ENCODE data around the gene ZMAT2. TPM values are rescaled to one million over a fixed set of nuclear protein-coding genes. Genes with fewer than 3 reads are reported as not detected.
A peak's percentile ranks its signal among the peaks of the same experiment; 100 is the strongest.
"Not testable (repeated sequence)": the region's sequence is repeated elsewhere in the genome, so short reads cannot be mapped to it uniquely, and the experiment has no call there.

ZMAT2 gene
- 47.1 TPM for total RNA-seq

- DNase-seq = peak; percentile 93
Measured at GRCh38 chr5:140700177-140701144, at the start of gene ZMAT2. TSS of gene ZMAT2 (plus strand) at chr5:140700447. CDS start at chr5:140700461, 14 bp downstream.

DNA sequence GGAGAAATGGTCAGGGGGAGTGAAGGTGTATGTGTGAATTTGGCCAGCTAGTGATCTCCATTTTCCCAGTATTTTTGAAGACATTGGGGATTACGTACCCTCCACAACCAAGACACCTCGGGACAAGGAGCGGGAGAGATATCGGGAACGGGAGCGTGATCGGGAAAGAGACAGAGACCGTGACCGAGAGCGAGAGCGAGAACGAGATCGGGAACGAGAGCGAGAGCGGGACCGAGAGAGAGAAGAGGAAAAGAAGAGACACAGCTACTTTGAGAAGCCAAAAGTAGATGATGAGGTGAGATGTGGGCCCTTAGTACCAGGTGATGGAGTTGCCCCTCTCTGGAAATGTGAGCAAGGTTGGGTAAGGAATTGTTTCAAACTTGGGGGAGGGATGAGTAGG lies 41.4 kb upstream of the ZMAT2 start:
- no peak for DNase-seq

DNA sequence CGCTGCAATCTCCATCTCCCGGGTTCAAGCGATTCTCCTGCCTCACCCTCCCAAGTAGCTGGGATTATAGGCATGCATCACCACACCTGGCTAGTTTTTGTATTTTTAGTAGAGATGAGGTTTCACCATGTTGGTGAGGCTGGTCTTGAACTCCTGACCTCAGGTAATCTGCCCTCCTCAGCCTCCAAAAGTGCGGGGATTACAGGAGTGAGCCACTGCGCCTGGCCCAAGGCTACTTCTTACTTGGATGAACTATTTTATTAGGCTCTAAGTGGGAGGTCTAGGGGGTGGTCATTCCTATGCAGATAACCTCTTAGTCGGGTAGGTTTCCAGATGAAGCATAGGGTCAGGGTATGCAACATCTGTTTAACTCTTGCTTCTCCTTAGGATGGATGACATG lies 39.9 kb upstream of the ZMAT2 start:
- DNase-seq = not testable (repeated sequence)

- DNase-seq = no peak
Measured at GRCh38 chr5:140664030-140664358, 36.3 kb upstream of the ZMAT2 start.

DNA sequence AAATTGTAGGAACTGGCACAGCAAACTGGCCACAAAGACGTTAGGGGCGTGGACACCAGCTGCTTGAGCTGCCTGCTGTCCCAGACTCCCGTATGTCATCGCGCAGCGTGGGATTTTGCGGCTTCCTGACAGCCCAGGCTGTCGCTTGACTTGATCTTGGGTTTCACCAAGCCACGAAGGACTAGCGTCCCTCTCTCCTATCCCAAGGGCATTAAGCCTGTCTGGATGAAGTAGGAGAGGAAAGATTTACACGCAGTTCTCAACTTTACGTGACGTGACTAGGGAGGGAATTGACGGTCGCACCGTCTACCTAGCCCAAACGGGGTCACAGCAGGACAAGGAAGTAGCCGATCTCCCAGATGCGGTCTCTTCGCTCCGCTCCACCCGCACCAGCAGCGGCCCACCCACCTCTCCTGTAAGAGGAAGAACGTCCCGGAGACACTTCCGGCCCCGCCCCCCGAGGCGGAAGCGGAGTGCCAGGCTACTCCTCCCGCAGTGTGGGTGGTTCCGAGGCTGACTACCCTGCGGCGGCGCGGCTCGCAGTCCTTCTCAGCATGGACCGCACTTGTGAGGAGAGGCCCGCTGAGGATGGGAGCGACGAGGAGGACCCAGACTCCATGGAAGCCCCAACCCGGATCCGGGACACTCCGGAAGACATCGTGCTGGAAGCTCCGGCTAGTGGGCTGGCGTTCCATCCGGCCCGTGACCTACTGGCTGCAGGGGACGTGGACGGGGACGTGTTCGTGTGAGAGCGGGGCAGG lies 35.7 kb upstream of the ZMAT2 start, which contains the start of gene WDR55:
TSS of gene WDR55 (plus strand) at position 546 of the 761 bp plus-strand sequence. CDS start at position 555, 9 bp downstream.
- DNase-seq = peak; percentile 91

DNA sequence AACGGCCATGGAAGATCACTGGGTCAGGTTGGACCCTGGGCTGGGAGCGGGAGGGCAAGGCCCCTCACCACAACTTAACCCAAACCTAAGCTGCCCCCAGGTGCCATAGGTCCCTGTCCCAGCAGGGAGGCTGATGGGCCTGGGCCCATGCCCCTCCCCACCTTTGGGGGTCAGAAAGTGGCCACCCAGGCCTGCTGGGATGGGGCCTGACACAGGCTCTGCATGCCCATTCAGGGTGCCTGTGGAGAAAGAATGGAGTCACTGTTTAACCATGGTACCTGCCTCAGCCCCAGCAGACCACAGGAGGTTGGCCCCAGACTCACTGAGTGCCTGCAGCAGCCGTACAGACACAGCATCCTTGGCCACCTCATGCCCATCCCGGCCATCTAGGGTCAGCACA lies 29.2 kb upstream of the ZMAT2 start:
- DNase-seq = not testable (repeated sequence)

DNA sequence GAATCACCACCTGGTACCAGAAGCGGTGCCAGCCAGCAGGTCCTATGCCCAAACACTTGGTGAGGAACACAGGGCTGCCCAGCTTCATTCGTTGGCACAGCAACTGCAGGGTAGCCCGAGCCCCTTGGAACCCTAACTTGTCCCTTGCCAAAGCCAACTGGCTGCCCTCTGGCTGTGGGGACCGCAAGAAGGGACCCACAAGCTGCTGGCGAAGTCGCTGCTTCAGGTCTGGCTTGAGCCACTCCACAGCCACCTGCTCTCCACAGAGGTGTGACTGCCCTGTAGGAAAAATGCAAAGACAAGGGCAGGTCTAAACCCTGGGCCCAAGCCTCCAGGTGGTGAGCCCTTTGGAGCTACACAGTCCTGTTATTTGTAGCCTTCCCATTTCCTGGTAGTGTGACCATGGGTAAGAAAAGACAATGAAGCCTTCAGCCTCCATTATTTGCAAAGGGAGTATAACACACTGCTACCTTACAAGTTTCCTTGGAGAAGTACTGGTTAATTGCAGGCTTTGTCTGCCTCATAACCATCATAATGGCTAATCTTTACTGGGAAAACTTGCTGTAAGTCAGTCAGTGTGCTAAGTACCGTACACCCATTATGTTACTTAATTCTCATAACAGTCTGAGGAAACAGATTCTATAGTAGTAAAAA lies 28.6 kb upstream of the ZMAT2 start:
- DNase-seq = no peak

GRCh38 chr5:140672455-140673186 lies 27.6 kb upstream of the ZMAT2 start:
- no peak for DNase-seq

GRCh38 chr5:140673187-140673976 lies 26.9 kb upstream of the ZMAT2 start, which contains the start of gene DND1:
TSS of gene DND1 (minus strand) at chr5:140673576. CDS start at chr5:140673542, 34 bp downstream.
- DNase-seq = no peak

- no peak for DNase-seq
Measured at GRCh38 chr5:140674211-140674610, 26.0 kb upstream of the ZMAT2 start.

- DNase-seq = no peak
Measured at GRCh38 chr5:140674629-140675028, 25.6 kb upstream of the ZMAT2 start.

DNA sequence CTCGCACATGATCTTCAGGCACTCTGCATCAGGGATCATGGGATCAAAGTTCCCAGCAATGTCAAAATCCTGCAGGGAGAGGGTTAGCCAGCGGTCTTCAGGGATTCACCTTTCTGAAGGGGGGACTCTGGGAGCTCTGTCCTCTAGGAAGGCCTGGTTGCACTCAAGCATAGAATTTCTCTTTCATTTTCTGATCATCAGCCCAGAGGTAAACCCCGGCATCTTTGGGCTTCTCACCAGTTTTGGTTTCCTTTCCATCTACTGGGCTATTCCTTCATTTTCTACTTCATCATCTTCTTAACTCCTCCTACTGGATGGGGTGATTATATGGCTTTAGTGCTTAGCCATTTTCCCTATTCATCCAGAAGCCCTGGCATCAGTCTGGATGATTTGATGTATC lies 22.3 kb upstream of the ZMAT2 start:
- no peak for DNase-seq

DNA sequence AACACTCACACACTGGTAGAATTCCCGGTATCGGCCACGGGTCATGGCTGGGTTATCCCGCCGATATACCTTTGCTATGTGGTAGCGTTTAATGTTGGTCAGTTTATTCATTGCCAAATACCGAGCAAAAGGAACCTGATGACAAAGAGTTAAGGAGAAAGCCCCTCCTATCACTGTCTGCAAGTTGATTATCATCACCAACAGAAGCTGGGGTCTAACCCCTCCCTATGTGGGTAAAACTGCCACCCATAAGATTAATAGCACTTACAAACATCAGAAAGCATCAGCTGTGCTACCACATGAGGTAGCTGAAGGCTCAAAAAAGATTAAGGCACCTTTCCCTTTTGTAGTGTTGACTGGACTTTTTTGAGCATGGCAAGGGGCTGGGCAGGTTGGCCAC lies 21.3 kb upstream of the ZMAT2 start:
- DNase-seq = no peak

DNA sequence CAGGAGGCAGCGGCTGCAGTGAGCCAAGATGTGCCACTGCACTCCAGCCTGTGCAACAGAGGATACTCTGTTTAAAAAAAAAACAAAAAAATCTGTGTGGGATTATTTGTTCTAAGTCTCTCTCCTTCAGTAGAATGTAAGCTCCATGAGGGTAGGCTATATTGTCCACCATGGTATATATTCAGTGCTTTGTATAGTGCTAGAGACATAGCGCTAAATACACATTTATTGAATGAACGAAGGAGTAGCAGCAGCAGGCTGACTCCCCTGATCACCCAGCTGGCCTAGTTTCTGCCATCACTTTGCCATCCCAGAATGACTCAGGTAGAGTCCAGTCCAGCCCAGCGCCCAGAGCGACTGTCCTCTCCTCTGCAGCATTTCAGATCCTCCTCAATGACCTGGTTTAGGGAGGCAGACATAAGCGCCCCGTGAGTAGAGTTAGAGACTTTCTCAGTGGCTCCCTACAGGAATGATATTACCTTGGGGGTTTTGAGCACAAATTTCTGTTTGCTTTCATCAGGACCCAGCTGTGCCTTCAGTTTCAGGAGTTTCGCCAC lies 9.8 kb upstream of the ZMAT2 start:
- no peak for DNase-seq

DNA sequence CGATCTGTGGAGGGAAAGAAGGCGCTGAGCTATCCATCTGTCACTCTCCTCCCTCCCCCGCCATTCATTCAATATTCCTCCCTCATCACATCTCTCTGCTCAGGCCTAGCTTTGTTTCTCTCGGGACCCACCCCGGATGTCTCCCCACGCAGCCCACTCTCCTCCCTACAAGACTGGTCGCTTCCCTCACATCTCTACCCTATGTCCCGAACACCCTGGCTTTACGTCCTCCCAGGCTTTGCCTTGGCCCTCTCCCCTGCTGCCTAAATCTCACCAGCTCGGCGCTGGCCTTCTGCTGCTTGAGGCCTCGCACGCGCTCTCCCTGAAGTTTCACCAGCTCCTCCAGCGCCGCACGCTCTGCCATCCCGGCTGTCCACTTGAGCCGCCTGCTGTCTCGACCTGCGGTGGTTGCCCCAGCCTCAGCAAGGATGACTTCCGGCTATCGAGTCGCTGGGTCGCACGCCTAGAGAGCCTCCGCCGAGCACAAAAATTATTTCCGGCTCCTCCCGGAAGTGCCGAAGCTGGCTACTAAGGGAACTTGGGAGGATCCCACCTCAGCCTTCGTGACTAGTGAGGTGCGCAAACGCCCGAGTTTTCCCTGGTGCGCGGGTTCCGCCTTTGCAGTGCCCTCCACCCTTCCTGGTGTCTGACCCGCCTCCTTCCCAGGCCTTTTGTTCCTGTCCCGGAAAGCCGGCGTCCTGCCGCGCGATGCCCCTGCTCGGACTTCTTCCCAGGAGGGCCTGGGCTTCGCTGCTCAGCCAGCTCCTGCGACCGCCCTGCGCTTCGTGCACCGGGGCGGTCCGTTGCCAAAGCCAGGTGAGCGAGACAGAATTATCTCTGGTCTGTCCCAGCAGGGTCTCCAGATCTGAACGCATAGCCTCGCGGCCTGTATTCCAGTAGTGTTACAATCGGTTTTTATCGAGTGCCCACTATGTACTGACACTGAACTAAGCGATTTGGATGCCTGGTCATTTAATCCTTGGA lies 9.0 kb upstream of the ZMAT2 start, which contains the start of the genes HARS1 and HARS2:
TSS of gene HARS1 (minus strand) at position 430 of the 984 bp plus-strand sequence. CDS start at position 364, 66 bp downstream.
TSS of gene HARS2 (plus strand) at position 515 of the 984 bp plus-strand sequence. CDS start at position 709, 194 bp downstream.
- peak; percentile 88 for DNase-seq

GRCh38 chr5:140694276-140694675 lies 6.0 kb upstream of the ZMAT2 start:
- no peak for DNase-seq

DNA sequence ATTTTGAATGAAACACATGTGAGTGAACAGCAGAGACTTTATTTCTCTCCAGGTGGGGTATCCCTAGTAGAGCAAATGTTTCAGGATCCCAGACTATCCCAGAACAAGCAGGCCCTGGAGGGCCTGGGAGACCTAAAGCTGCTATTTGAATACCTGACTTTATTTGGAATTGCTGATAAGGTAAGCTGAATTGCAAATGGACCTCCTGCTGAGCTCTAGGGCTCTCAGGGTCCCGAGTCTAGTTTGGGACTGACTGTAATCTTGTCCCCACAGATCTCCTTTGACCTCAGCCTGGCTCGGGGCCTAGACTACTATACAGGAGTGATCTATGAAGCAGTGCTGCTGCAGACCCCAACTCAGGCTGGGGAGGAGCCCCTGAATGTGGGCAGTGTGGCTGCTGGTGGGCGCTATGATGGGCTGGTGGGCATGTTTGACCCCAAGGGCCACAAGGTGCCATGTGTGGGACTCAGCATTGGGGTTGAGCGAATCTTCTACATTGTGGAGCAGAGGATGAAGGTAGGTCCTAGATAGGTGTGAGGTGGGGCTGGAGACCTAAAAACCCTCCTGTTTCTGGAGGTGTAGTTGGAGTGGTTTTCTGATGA lies 3.3 kb upstream of the ZMAT2 start:
- no peak for DNase-seq

DNA sequence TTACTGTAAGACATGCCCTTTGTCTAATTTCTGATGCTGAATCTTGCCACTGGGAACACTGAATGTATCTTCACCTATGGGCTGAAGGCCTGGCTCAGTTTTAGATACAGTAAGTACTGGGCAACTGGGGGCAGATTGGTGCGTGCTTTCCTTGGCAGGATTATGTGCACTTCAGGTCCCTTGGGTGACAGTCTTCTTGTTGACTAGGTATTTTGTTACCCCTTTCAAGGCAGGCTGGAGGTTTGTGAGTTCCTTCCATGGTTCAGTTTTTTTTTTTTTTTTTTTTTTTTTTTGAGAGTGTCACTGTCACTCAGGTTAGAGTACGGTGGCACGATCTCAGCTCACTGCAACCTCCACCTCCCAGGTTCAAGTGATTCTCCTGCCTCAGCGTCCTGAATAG lies 7.6 kb downstream of the ZMAT2 start:
- DNase-seq = no peak

GRCh38 chr5:140708787-140709186 lies 8.5 kb downstream of the ZMAT2 start:
- not testable (repeated sequence) for DNase-seq
